Activated gamma-delta T cell (primary cell): ENCODE measurements around the gene HPCAL4.
A peak's percentile ranks its signal among the peaks of the same experiment; 100 is the strongest.

Source experiments
- DNase-seq: peaks from one replicate; lab custom pipeline; 2025; lab: John Stamatoyannopoulos, UW

HPCAL4 gene

GRCh38 chr1:39649636-39650185 is 41.5 kb downstream of the HPCAL4 start:
- no peak for DNase-seq

GRCh38 chr1:39648496-39648895 is 42.7 kb downstream of the HPCAL4 start:
- DNase-seq, result no peak

GRCh38 chr1:39647247-39647646 is 44.0 kb downstream of the HPCAL4 start:
- DNase-seq, result no peak

GRCh38 chr1:39646232-39647081 is 44.8 kb downstream of the HPCAL4 start:
- no peak for DNase-seq

- no peak for DNase-seq
These were observed 45.7 kb downstream of the HPCAL4 start for GRCh38 chr1:39645411-39646043.

GRCh38 chr1:39643705-39644104 is 47.5 kb downstream of the HPCAL4 start:
- DNase-seq, result no peak

- no peak for DNase-seq
These were observed 48.4 kb downstream of the HPCAL4 start for GRCh38 chr1:39642796-39643195.

- DNase-seq, result no peak
These were observed 50.4 kb downstream of the HPCAL4 start for GRCh38 chr1:39640861-39641260.

GRCh38 chr1:39639305-39640130 is 51.7 kb downstream of the HPCAL4 start, which contains the start of gene HEYL:
TSS of gene HEYL (minus strand) at chr1:39639643. CDS start at chr1:39639625, 18 bp downstream.
- DNase-seq, result peak; percentile 24

- no peak for DNase-seq
These were observed 52.3 kb downstream of the HPCAL4 start for GRCh38 chr1:39638965-39639304.

- no peak for DNase-seq
These were observed 53.9 kb downstream of the HPCAL4 start for GRCh38 chr1:39637361-39637760.

GRCh38 chr1:39635871-39636210 is 55.4 kb downstream of the HPCAL4 start:
- DNase-seq, result no peak

GRCh38 chr1:39635205-39635870 is 55.9 kb downstream of the HPCAL4 start:
- no peak for DNase-seq

GRCh38 chr1:39633422-39633821 is 57.8 kb downstream of the HPCAL4 start:
- no peak for DNase-seq

- no peak for DNase-seq
These were observed 58.4 kb downstream of the HPCAL4 start for GRCh38 chr1:39632682-39633417.

GRCh38 chr1:39632323-39632681 is 58.9 kb downstream of the HPCAL4 start:
- no peak for DNase-seq

GRCh38 chr1:39631361-39632322 is 59.6 kb downstream of the HPCAL4 start:
- DNase-seq, result no peak

GRCh38 chr1:39628807-39629350 is 62.4 kb downstream of the HPCAL4 start:
- DNase-seq, result no peak
